NCI-H146 treated with DMSO at 0.1 percent for 48 hours (cell line): ENCODE results near the gene ETDA.
"Not testable (repeated sequence)": the region's sequence is repeated elsewhere in the genome, so short reads cannot be mapped to it uniquely, and the experiment has no call there.

Experiments
- DNase-seq: peaks from one replicate; lab custom pipeline; 2025; ENCODE audit not compliant: unreplicated experiment; lab: John Stamatoyannopoulos, UW

Gene ETDA

GRCh38 chrX:135252011-135252518, at the start of gene ETDA:
ETDA (plus strand) TSS chrX:135252061; CDS start chrX:135253277, 1,216 bp downstream.
- DNase-seq, result not testable (repeated sequence)

- DNase-seq, result not testable (repeated sequence)
Measured at GRCh38 chrX:135206427-135206826, 45.4 kb upstream of the ETDA start.

- no peak for DNase-seq
Measured at GRCh38 chrX:135213200-135213844, 38.5 kb upstream of the ETDA start.

GRCh38 chrX:135245989-135246388, 5.9 kb upstream of the ETDA start:
- not testable (repeated sequence) for DNase-seq

DNA sequence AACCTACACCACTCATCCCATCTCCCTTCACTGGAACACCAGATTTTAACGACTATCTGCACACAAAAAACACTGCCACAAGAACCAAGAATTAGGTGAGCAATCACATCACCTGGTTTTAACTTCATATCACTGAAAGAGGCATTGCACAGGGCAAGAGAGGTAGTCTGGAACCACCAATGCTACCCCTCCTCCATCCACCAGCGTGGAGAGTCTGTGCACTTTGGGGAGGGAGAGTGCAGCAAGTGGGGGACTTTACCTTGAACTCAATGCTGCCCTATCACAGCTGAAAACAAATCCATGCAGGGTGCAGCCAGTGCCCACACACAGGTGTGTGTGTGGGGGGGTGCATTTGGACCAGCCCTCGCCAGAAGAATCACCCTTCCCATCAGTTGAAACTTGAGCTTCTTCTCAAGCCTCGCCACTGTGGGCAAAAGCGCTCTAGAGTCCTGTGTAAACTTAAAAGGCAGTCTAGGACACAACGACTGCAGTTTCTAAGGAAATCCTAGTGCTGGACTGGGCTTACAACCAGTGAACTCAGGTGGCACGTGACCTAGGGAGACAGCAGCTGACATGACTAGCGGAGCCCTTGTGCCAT, 4.3 kb downstream of the ETDA start:
- not testable (repeated sequence) for DNase-seq

DNA sequence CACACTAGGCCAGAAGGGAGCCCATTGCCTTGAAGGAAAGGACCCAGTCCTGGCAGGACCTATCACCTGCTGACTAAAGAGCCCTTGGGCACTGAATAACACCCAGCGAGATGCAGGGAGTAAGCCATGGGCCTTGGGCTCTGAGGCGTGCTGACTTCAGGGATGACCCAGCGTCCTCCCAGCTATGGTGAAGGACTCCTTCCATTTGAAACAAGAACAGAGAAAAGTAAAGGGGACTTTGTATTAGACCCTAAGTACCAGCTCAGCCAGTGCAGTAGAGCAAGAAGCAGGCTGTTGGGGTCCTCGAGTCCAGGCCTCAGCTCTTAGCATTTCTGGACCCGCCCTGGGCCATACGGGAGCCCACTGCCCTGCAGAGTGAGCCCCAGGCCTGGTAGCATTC, 5.1 kb downstream of the ETDA start:
- DNase-seq, result no peak

DNA sequence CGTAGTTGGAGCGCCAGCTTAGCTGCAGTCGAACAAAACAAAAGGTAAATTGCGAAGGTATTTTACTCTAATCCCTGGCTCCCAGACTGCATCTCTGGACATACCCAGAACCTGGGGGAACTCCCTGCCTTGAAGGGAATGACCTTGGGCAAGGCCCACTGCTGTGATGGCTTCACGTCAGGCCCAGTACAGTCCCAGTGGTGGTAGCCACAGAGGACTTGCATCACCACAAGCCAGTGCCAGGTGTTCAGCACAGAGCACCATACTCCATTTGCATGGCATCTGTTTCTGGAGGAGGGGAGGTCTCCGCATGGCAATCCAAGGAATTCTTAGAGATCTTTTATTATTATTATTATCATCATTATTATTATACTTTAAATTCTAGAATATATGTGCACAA, 5.6 kb downstream of the ETDA start:
- no peak for DNase-seq

DNA sequence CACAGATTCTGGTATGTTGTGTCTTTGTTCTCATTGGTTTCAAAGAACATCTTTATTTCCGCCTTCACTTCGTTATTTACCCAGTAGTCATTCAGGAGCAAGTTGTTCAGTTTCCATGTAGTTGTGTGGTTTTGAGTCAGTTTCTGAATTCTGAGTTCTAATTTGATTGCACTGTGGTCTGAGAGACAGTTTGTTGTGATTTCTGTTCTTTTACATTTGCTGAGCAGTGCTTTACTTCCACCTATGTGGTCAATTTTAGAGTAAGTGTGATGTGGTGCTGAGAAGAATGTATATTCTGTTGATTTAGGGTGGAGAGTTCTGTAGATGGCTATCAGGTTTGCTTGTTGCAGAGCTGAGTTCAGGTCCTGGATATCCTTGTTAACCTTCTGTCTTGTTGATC, 9.1 kb downstream of the ETDA start:
- DNase-seq, result not testable (repeated sequence)

DNA sequence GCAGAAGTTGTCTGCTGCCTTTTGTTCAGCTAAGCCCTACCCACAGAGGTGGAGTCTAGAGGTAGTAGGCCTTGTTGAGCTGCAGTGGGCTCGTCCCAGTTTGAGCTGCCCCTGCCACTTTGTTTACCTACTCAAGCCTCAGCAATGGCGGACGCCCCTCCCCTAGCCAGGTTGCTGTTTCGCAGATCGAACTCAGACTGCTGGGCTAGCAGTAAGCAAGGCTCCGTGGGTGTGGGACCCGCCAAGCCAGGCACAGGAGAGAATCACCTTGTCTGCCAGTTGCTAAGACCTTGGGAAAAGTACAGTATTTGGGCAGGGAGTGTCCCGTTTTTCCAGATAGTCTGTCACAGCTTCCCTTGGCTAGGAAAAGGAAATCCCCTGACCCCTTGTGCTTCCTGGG, 11.5 kb downstream of the ETDA start:
- DNase-seq, result not testable (repeated sequence)

DNA sequence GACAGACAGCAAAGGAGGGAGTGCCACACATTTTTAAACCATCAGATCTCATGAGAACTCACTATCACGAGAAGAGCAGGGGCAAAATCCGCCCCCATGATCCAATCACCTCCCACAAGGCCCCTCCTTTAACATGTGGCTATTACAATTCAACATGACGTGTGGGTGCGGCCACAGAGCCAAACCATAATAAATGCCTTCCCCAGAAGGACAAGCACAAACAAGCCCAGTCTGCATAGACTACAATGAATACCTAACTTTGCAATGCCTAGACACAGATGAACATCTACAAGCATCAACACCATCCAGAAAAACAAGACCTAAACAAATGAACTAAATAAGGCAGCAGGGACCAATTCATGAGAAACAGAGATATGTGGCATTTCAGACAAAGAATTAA, 12.3 kb downstream of the ETDA start:
- DNase-seq, result no peak

DNA sequence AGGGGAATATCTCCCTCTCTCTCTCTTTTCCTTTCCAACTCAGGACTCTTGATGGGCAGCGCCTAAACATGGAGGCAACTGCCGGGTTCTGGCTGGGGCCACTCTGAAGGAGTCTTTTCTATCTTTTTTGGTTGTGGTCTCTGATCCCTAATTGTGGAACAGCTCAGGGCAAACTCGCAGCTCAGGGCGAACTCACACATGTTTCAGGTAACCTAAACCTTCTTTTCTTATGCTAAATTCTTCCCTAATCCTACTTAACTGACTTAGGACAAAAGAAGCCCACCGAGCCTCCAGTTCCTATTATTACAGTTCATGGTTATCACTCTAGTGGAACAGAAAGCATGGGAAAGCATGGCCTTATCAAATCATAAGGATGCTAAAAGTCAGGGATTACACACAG, 21.3 kb downstream of the ETDA start:
- no peak for DNase-seq

GRCh38 chrX:135275973-135276372, 24.1 kb downstream of the ETDA start:
- DNase-seq, result no peak

DNA sequence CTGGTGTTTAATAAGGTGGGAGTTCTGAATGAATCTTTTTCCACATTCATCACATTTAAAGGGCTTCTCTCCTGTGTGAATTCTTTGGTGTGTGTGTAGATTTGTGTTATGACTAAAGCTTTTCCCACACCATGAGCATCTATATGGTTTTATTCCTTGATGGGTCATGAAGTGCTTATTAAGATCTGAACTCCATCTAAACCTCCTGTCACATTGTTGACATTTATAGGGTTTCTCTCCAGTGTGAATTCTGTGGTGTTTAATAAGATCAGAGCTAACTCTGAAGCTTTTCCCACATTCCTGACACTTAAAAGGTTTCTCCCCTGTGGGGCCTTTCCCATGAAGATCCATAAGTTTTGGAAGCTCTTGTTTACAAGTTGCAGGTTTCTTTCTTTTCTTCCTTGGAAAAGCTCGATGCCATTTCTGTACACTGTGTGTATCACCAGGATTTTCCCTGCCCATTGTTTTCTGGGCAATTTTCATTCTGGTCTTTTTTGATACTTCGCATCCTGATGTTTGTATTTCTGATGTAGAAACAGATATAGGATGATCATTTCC, 35.5 kb downstream of the ETDA start:
- no peak for DNase-seq

GRCh38 chrX:135295238-135295943, 43.5 kb downstream of the ETDA start:
- no peak for DNase-seq

GRCh38 chrX:135295944-135296305, 44.1 kb downstream of the ETDA start:
- no peak for DNase-seq

DNA sequence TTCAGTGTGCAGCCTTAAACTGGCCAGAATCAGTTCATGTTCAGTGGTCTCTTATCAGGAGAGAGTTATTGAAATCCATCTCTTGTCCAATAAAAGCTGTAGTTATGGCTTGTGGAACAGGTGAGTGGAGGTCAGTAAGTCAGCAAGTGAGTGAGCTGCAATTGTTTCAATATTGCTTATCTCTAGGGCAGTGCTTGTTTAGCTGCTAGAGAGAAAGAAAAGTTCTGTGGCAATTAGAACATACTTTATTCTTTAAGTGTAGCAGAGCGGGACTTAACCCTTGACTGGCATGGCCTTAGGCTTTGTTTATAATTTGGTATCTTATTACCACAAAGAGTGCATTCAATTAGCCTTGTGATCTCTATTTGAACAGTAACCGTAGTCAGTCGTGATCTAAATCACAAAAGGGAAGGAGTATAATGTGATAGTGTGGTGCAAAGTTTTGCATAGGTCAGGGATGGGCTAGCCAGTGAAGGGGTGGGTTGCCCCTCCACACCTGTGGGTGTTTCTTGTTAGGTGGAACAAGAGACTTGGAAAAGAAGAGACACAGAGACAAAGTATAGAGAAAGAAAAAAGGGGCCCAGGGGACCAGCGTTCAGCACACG, 50.5 kb downstream of the ETDA start:
- peak; percentile 6 for DNase-seq
